ENCODE results near the gene PTBP3.
"Not testable (repeated sequence)": the region's sequence is repeated elsewhere in the genome, so short reads cannot be mapped to it uniquely, and the experiment has no call there.

Gene PTBP3

DNA sequence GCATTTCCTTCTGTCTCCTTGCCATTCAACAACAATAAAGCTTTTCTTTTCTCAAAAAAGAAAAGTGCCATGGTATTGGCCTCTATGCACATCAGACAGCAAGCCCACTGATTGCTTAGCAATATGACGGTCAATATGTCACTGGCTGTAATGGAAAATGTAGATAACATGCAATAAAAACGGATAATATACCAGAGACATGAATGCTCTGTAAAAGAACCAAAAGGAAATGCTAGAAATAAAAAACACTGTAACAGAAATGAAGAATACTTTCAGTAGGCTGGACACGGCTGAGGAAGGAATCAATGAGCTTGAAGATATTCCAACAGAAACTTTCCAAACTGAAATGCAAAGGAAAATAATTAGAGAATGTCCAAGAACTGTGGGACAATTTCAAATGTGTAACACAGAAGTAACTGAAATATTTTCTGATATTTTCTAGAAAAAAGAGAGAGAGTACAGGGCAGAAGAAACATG is 10.0 kb downstream of the PTBP3 start:
- DNase-seq = no peak

DNA sequence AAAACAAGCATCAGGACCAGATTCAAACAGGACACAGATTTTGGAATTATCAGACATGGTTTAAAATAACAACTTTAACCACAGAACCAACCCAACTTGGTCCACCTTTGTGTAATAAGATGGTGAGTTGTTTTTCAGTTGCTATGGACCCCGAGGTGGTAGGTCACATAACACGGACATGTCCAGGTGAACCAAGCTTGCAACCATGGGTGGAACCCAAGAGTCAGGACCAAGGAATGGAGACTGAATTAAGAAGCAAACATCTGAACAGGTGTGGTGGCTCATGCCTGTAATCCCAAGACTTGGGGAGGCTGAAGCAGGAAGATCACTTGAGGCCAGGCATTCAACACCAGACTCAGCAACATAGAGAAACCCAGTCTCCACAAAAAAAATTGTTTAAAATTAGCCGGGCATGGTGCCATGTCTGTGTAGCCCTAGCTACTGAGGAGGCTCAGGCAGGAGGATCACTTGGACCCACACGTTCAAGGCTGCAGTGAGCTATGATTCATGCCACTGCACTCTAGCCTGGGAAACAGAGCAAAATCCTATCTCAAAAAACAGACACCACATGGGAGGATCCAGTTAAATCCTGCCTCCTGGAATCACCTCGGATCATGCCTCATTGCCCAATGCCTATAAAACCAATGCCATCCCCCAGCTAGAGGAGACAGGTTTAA is 10.6 kb downstream of the PTBP3 start:
- DNase-seq = no peak

DNA sequence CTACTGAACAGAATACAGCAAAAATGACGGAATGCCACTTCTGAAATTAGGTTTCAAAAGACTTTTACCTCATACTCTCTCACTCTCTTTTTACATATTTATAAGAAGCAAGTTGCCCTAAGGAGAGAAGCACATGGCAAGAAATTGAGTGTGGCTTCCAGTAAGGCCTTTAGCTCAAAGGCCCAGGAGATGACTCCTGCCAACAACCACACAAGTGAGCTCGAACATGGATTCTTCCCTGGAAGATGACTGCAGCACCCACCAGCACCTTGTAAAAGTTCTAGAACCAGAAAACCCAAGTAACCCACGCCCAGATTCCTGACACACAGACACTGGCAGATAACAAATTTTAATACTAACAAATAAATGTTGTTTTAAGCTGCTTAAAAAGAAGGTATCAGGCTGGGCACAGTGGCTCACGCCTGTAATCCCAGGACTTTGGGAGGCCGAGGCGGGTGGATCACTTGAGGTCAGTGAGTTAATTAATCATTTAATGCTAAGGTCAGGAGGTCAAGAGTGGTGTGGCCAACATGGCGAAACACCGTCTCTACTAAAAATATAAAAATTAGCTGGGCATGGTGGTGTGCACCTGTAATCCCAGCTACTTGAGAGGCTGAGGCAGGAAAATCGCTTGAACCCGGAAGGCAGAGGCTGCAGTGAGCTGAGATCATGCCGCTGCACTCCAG is 17.0 kb downstream of the PTBP3 start:
- no peak for DNase-seq

DNA sequence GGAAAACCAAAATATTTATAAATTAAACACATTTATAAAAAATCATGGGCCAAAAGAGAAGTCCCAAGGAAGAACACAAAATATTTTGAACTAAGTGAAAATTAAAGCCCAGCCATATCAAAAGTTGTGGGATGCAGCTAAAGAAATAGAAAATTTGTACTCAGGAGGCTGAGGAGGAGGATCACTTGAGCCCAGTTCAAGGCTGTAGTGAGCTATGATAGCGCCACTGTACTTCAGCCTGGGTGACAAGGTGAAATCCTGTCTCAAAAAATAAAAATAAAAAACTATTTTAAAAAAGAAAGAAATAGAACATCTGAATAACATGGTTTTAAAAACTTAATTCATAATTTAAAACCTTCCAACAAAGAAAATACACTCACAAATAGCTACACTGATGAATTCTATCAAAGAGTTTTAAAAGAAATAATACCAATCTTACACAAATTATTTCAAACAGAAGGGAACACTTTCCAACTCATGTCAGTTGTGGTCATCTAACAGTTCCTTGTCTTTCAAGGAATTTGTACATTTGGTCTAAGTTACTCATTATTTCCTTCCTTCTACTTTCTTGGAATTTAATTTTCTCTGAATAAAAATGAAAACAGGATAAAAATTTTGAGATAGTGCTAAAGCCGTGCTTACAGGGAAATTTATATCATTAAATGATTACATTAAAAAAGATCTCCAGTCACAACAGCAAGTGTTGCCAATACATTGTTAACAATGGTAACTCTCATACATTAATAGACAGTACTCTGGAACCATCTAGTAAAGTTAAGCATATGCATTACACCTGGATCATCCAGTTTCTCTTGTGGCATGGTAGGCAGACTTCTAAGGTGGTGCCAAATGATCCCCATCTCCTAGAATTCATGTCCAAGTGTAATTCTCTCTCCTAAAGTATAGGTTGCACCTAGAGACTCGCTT is 17.8 kb downstream of the PTBP3 start:
- DNase-seq = no peak

DNA sequence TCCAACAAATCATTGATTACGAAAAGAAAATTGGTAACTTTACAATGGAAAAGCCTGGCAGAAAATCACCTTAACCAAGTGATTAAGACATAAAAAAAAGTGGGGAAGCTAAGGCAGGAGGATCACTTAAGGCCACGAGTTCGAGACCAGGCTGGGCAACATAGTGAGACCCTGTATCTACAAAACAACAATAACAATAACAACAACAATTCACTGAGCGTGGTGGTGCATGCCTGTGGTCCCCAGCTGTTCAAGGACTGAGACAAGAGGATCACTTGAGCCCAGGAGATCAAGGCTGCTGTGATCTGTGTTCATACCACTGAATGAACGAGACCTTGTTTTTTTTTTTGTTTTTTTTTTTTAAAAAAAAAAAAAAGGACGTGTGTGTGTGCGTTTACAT is 21.3 kb downstream of the PTBP3 start:
- DNase-seq = no peak

DNA sequence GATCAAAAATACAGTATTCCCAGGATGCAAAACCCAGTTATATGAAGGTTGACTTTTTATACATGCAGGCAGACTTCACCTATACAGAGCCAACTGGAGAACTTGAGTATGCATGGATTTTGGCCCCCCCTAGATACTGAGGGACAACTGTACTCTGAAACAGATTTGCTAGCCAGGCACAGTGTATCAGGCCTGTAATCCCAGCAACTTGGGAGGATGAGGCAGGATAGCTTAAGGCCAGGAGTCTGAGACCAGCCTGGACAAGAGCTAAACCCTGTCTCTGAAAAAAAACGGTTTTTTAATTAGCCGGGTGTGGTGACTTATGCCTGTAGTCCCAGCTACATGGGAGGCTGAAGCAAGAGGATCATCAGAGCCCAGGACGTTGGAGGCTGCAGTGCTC is 21.9 kb downstream of the PTBP3 start:
- no peak for DNase-seq

DNA sequence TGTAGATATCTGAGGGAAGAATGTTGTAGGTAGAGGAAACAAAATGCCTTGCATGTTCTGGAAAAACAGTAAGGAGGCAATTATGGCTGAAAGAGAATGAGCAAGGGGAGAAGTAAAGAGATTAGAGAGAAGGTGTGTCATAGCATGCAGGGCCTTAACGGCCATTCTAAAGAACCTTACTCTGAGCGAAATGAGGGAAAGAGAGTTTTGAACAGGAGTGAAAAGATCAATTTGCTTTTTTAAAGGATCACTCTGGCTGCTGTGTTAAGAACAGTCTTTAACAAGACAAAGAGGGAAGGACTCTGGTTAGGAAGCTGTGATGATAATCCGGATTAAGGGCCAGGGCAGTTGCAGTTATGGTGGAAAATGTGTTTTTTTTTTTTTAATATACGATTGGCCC is 22.6 kb downstream of the PTBP3 start:
- no peak for DNase-seq

DNA sequence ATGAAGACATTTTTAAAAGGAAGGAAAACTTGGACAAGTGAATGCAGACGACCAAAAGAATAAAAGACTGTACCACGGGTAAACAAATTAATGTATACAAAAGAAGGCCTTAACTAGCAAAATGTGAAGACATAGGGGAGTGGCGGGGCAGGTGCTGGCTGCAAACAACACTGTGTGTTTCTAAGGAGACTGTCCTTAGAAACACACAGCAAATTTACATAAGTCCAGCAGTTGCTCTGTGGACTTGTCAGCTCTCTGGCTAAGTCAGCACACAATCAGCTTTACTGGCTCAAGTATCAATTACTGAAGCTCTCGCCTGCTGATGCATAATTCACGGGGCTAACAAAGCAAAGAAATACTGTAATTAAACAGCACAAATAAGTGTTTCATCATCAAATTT is 24.8 kb downstream of the PTBP3 start:
- DNase-seq = no peak

DNA sequence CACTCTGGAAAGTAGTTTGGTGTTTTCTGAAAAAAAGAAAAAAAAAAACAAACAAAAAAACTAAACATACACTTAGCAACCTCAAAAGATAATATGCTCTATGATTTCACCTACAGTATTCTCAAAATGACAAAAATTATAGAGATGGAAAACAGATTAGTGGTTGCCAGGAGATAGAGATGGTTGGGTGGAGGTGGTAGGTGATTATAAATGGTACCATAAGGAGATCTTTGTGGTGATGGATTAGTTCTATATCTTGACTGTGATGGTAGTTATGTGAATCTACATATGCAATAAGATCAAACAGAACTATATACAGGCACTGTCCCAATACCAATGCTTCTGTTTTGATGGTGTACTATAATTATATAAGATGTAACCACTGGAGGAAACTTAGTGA is 32.0 kb downstream of the PTBP3 start:
- DNase-seq = no peak

DNA sequence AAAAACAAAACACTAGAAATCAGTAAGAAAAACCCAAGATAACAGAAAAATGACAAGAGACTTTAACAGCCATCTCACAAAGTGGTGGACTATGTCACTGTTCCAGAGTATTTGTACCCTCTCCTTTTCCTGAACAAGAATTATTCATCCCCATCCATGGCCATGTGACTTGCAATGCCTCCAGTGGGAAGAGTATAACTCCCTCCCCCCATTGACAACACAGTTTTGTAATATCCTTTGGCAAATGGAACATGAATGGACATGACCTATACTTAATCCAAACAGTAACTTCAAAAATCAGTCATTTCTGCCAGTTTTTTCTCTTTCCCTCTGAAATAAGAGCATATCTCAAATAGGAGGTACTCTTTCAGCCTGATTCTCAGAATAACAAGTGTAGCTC is 33.9 kb downstream of the PTBP3 start:
- DNase-seq = no peak

DNA sequence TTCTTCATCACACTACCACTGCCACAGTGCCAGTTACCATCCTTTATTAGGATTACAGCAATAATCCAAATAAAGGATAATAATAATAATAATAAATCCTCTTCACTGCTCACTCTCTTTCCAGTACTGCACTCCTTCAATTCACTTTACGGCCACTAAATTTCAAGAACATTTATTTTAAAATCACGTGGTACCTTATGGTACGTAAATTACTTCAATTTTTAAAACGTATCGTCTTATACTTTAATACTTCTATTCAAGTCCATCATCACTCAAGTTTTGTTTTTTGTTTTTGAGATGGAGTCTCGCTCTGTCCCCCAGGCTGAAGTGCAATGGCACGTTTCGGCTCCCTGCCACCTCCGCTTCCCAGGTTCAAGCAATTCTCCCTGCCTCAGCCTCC is 36.5 kb downstream of the PTBP3 start:
- no peak for DNase-seq

DNA sequence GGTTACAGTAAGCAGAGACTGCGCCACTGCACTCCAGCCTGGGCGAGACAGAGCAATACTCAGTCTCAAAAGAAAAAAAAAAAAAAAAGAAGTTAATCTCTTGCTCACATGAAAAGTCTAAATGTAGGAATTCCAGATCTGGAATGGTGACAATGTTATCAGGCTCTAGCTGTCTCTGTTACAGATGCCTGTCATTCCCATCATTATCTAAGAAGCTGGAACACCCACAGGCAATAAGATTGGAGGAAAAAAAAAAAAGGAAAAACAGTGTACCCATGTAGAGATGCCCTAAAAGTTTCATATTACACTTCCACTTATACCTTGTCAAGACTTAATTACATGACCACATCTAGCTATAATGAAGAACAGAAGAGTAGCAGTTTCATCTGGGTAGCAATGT is 38.2 kb downstream of the PTBP3 start:
- DNase-seq = no peak

DNA sequence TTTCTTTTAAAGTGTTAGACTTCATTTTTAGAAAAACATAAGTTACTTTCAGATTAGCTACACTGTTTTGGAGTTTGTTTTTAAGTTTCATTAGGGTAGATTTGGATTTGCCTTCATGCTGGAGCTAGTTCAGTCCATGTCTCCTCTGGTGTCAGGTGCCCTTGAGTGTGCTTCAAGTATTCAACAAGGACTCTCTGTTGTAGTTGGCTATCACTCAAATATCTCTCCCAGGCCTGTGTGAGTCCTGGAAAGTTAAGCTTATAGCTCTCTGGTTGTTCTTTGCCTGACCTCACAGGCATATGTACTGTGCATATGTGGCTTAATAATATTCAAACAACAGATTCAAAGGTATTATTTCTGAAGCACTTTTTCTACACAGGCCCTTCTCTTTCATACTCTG is 45.4 kb downstream of the PTBP3 start:
- no peak for DNase-seq

DNA sequence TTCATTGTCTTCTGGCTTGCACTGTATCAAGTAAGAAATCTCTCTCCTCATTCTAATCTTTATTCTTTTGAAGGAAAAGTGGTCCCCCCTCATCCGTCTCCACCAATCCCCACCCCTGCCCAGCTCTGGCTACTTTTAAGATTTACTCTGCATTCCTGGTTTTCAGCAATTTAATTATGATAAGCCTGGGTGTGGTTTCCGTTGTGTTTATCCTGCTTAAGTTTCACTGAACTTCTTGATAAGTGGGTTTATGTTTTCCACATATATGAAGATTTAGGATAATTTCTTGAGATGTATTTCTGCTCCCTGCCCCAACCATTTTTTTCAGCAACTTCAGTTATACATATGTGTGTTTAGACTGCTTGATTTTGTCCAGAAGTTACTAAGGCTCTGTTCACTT is 46.5 kb downstream of the PTBP3 start:
- no peak for DNase-seq

DNA sequence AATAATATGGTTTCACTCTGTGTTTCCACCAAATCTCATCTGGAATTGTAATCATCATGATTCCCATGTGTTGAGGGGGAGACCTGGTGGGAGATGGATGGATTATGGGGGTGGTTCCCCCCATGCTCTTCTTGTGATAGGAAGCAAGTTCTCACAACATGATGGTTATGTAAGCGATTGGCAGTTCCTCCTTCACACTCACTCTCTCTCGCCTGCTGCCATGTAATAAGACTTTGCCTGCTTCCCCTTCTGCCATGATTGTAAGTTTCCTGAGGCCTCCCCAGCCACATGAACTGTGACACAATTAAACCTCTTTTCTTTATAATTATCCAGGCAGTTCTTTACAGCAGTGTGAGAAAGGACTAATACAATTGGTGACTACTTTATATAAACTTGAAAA is 48.4 kb downstream of the PTBP3 start:
- DNase-seq = no peak

DNA sequence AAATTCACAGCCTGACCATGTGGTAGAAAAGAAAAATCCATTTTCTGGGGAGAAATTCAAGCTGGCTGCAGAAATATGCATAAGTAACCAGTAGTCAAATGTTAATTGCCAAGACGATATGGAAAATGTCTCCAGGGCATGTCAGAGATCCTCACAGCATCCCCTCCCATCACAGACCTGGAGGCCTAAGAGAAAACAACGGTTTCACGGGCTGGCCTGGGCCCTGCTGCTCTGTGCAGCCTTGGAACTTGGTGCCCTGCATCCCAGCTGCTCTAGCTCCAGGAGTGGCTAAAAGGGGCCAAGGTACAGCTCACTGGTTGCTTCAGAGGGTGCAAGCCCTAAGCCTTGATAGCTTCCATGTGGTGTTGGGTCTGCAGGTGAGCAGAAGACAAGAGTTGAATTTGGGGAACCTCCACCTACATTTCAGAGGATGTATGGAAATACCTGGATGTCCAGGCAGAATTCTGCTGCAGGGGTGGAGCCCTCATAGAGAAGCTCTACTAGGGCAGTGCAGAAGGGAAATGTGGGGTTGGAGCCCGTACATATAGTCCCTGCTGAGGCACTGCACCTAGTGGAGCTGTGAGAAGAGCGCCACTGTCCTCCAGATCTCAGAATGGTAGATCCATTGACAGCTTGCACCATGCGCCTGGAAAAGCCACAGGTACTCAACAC is 49.7 kb downstream of the PTBP3 start:
- no peak for DNase-seq

DNA sequence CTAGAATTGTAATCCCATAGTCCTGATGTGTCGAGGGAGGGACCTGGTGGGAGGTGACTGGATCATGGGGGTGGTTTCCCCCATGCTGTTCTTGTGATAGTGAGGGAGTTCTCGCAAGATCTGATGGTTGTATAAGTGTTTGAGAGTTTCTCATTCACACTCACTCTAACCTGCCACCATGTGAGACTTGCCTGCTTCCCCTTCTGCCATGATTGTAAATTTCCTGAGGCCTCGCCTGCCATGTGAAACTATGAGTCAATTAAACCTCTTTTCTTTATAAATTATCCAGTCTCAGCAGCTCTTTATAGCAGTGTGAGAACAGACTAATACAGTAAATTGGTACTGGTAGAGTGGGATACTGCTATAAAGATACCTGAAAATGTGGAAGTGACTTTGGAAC is 50.6 kb downstream of the PTBP3 start:
- not testable (repeated sequence) for DNase-seq

DNA sequence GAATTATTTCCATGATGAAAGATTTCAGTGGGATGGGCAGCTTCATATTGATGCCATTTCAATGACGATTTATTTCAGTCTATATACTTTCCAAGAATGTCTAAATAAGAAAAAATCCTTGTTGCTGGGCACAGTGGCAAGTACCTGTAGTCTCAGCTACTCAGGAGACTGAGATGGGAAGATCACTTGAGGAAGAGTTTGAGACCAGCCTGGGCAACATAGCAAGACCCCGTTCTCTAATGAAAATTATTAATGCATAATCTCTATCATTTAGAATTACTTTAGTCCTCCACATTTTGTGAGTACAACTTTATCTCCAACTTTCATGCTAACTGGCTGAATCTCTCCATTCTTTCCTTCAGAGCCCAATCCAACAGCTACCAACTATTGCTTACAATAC is 52.5 kb downstream of the PTBP3 start:
- no peak for DNase-seq

DNA sequence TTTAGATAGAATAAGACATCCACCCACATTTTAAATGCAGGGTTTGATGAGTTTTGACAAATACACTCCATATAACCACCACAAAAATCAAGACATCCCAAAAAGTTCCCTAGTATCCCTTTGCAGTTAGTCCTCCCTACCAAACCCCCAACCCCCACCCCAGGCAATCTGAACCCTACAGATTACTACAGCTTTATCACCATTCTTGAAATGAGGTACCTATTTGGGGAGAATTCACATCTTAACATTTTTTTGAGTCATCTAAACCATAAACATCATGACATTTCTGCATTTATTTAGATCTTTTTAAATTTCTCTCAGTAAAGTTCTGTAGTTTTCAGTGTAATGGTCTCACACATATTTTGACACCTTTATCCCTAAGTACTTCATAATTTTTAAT is 53.9 kb downstream of the PTBP3 start:
- no peak for DNase-seq

DNA sequence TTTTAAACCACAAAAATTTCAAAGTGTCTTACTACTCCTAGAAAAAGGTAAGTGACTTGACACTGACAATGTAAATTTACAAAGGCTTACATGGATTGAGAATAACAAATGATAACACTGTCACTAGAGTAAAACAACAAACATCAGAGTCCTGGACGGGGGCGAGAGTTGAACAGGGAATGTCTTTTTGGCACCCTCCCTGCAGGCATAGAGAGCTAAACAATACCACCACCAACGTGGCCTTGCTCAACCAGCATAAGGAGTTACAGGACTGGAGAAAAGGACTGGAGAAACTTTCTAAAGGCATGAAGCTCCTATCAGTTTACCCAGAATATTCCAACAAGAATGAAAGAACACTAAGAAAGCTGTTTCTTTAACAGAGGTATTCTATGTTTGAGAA is 55.3 kb downstream of the PTBP3 start:
- no peak for DNase-seq

DNA sequence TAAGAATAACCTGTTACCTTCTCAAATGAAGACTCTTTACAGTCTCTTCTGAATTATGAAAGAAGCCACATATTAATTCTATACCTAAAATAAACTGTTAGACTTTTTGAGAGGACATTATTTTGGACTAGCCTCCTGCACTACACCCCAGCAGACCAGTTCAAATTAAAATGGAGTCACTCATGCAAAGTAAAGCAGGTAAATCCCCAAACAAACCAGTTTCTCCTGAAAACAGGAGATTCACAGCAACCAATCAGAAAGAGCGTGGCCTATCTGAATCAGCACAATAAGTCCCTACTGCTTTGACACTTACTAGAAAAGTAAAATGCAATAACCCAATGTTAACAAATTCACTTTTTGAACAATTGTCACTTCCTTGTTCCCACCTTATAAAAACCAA is 58.8 kb downstream of the PTBP3 start:
- DNase-seq = no peak

DNA sequence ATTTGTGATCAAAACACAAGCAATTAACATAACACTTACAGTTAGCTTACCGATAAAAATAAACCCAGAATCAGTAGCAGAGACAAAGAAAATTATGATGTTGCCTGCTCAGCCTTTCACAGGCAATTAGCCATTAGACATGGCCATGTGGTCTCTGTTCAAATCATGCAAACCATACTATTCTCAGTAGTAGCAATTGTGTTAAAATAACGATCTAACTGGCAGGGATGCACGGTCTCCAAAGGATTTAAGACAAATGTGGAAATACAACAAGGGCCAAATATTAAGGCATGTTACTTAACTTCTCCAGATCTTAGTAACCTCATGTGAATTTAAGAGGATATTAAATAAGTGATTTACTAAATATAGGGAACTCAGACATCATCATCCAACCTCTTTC is 59.5 kb downstream of the PTBP3 start:
- no peak for DNase-seq

Measured in anterior cingulate cortex (tissue), 58 donors.